Uterus (tissue), 2 donors: Measurements from ENCODE around the gene SPPL2A.

Experiments
- CTCF ChIP-seq, 4 experiments: fragments of 200-600 bp in 2 of 4; fragments of 450-650 bp in 2 of 4; sonication (generic) in 2 of 4; IDR thresholded peaks; one replicate each; pipeline ENCODE4 v1.5.1; 2016 to 2019; ENCODE audit warnings: antibody characterized with exemption in 4 of 4, mild to moderate bottlenecking in 2 of 4, moderate library complexity in 1 of 4
- POLR2A ChIP-seq, 2 donors: fragments of 450-650 bp; IDR thresholded peaks; one replicate each; pipeline ENCODE4 v1.6.1; 2016; ENCODE audit warnings: antibody characterized with exemption in 2 of 2, mild to moderate bottlenecking in 1 of 2, moderate library complexity in 1 of 2

- TF ChIP-seq POLR2A (IDR thresholded peaks at IDR 0.05) (no peak), CTCF (IDR thresholded peaks at IDR 0.05) (no peak)
Measured at GRCh38 chr15:50786871-50787270, 21.4 kb upstream of the SPPL2A start.
